Keratinocyte (primary cell): ENCODE results near the gene HBD. TPM values are rescaled to one million over a fixed set of nuclear protein-coding genes. Genes with fewer than 3 reads are reported as not detected.

Experiments
- DNase-seq: peaks from one replicate; pipeline ENCODE4 v3.0.0-alpha.2; 2011; ENCODE audit warnings: low read depth, missing footprints, low spot score
- FAIRE-seq: peaks from 2 replicates; lab custom pipeline; 2011; peaks lifted over from hg19 to GRCh38; lab: Jason Lieb, UNC
- H2AFZ ChIP-seq: 2 replicates; pipeline ENCODE4 v1.6.0; 2012; ENCODE audit warnings: low read length, control low read depth, inconsistent platforms; ENCODE audit not compliant: control insufficient read depth
- H3K27ac ChIP-seq: 2 replicates; pipeline ENCODE4 v1.5.1; 2011; ENCODE audit warnings: low read length; ENCODE audit not compliant: control insufficient read depth, insufficient read depth
- H3K27me3 ChIP-seq: 3 replicates; pipeline ENCODE4 v1.6.0; 2011; ENCODE audit warnings: low read length; ENCODE audit not compliant: control insufficient read depth, insufficient read depth; ENCODE audit errors: extremely low read depth
- H3K36me3 ChIP-seq, 2 experiments: 2 replicates in 1 of 2; 3 replicates in 1 of 2; pipeline ENCODE4 v1.5.1; 2011; ENCODE audit warnings: low read length in 2 of 2, mild to moderate bottlenecking in 1 of 2; ENCODE audit not compliant: control insufficient read depth in 2 of 2, insufficient read depth in 2 of 2; ENCODE audit errors: extremely low read depth in 1 of 2
- H3K4me1 ChIP-seq: 3 replicates; pipeline ENCODE4 v1.5.1; 2011; ENCODE audit warnings: low read length; ENCODE audit not compliant: control insufficient read depth, insufficient read depth; ENCODE audit errors: extremely low read depth
- H3K4me2 ChIP-seq: 3 replicates; pipeline ENCODE4 v1.6.0; 2011; ENCODE audit warnings: low read depth, low read length; ENCODE audit not compliant: control insufficient read depth, insufficient read depth; ENCODE audit errors: extremely low read depth
- H3K4me3 ChIP-seq, 3 experiments: fragments of 200-600 bp in 1 of 3; sonication (generic) in 1 of 3; 2 replicates in 2 of 3; 3 replicates in 1 of 3; pipeline ENCODE4 v1.5.1; 2011 to 2016; ENCODE audit warnings: low read length in 3 of 3, mild to moderate bottlenecking in 3 of 3, control low read depth in 2 of 3, inconsistent platforms in 1 of 3, low read depth in 1 of 3, mixed read lengths in 1 of 3, mixed run types in 1 of 3, moderate library complexity in 1 of 3; ENCODE audit not compliant: control insufficient read depth in 2 of 3, insufficient read depth in 2 of 3; ENCODE audit errors: extremely low read depth in 1 of 3
- H3K79me2 ChIP-seq: 2 replicates; pipeline ENCODE4 v1.6.0; 2012; ENCODE audit warnings: low read length; ENCODE audit not compliant: control insufficient read depth, insufficient read depth
- H3K9ac ChIP-seq: 3 replicates; pipeline ENCODE4 v1.6.0; 2011; ENCODE audit warnings: low read length; ENCODE audit not compliant: control insufficient read depth, insufficient read depth; ENCODE audit errors: extremely low read depth
- H3K9me1 ChIP-seq: 3 replicates; pipeline ENCODE4 v1.6.0; 2011; ENCODE audit warnings: low read length; ENCODE audit not compliant: control insufficient read depth, insufficient read depth; ENCODE audit errors: extremely low read depth
- H3K9me3 ChIP-seq: 2 replicates; pipeline ENCODE4 v1.5.1; 2012; ENCODE audit warnings: low read depth, low read length; ENCODE audit not compliant: control insufficient read depth
- H4K20me1 ChIP-seq: 3 replicates; pipeline ENCODE4 v1.6.0; 2011; ENCODE audit warnings: low read length; ENCODE audit not compliant: control insufficient read depth, insufficient read depth; ENCODE audit errors: extremely low read depth
- EZH2 ChIP-seq: IDR thresholded peaks from one replicate; pipeline ENCODE4 v1.6.1; 2012; ENCODE audit warnings: inconsistent platforms, mild to moderate bottlenecking, low read length, moderate library complexity
- dilution Hi-C: fragments of 300-500 bp; cut with MboI; formaldehyde crosslinking; loops from one replicate; pipeline ENCODE4 v1.7.0; 2020; ENCODE audit warnings: low sequenced_read_pairs; ENCODE audit not compliant: extremely low pct_ligation_motif_present
- polyA minus RNA-seq, 3 experiments: library from RNA; depleted of rRNA, polyadenylated mRNA; stranded (reverse); fragments of >200 nt; gene quantifications; 1 replicate in 1 of 3; 2 replicates in 1 of 3; 3 replicates in 1 of 3; pipeline ENCODE4 v1.2.3, GENCODE V29; 2011
- polyA plus RNA-seq, 5 experiments: library from polyadenylated mRNA; depleted of rRNA in 3 of 5; stranded (reverse) in 3 of 5; stranded (forward) in 1 of 5; unstranded in 1 of 5; fragments of >200 nt; gene quantifications; 1 replicate in 1 of 5; 2 replicates in 3 of 5; 3 replicates in 1 of 5; pipeline versions ENCODE4 v1.2.1 to v1.2.3, GENCODE V29; 2011 to 2012; ENCODE audit warnings: missing spikeins in 2 of 5, low read depth in 1 of 5, low replicate concordance in 1 of 5
- TF ChIP-seq, protein P1 (sequence below), 3 experiments: IDR thresholded peaks in 1 of 3; conservative IDR thresholded peaks in 1 of 3; optimal IDR thresholded peaks in 1 of 3; 2 replicates in 2 of 3; 3 replicates in 1 of 3; pipeline versions ENCODE3 to v1.5.1; 2011; ENCODE audit warnings: low read length in 3 of 3, mild to moderate bottlenecking in 3 of 3, moderate library complexity in 2 of 3, control low read depth in 1 of 3, inconsistent platforms in 1 of 3; ENCODE audit not compliant: insufficient read depth in 2 of 3; ENCODE audit errors: extremely low read depth in 1 of 3

Gene HBD
- polyA plus RNA-seq (not detected in 3 replicates), polyA minus RNA-seq (not detected in 3 replicates)
- polyA plus RNA-seq (2011; ENCODE audit: low read depth), result not detected
- polyA plus RNA-seq (2011; cell fraction: cytosol; rRNA removed), result not detected in 2 replicates
- polyA plus RNA-seq (2011; cell fraction: nucleus; rRNA removed), result not detected in 2 replicates
- not detected in 2 replicates for polyA plus RNA-seq (2012; ENCODE audit: low replicate concordance)
- not detected for polyA minus RNA-seq (2011; cell fraction: cytosol; rRNA and poly(A)+ RNA removed)
- polyA minus RNA-seq (2011; cell fraction: nucleus; rRNA and poly(A)+ RNA removed), result not detected in 2 replicates

DNA sequence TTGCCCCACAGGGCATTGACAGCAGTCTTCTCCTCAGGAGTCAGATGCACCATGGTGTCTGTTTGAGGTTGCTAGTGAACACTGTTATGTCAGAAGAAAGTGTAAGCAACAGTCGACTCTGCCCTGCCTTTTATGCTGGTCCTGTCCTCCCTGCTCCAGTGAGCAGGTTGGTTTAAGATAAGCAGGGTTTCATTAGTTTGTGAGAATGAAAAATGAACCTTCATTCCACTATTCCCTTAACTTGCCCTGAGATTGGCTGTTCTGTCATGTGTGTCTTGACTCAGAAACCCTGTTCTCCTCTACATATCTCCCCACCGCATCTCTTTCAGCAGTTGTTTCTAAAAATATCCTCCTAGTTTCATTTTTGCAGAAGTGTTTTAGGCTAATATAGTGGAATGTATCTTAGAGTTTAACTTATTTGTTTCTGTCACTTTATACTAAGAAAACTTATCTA, at the start of gene HBD:
TSS of gene HBD (minus strand) at position 103 of the 454 bp plus-strand sequence. CDS start at position 53, 50 bp downstream.
- Histone ChIP-seq H3K27me3 (no peaks in the 10 kb centered on the region), H3K4me1 (no peaks in the 10 kb centered on the region), H3K4me3 (no peak within 1 kb of the TSS), H3K4me2 (no peak within 1 kb of the TSS), H3K79me2 (no peaks in the 10 kb centered on the region), H3K9me1 (no peaks in the 10 kb centered on the region), H3K9ac (no peak within 1 kb of the TSS), H3K36me3 (no peaks in the 10 kb centered on the region), H2AFZ (no peak within 1 kb of the TSS), H3K9me3 (no peaks in the 10 kb centered on the region), H4K20me1 (no peaks in the 10 kb centered on the region), H3K27ac (no peak within 1 kb of the TSS)
- no peak for TF ChIP-seq EZH2
- TF ChIP-seq, protein P1, sequence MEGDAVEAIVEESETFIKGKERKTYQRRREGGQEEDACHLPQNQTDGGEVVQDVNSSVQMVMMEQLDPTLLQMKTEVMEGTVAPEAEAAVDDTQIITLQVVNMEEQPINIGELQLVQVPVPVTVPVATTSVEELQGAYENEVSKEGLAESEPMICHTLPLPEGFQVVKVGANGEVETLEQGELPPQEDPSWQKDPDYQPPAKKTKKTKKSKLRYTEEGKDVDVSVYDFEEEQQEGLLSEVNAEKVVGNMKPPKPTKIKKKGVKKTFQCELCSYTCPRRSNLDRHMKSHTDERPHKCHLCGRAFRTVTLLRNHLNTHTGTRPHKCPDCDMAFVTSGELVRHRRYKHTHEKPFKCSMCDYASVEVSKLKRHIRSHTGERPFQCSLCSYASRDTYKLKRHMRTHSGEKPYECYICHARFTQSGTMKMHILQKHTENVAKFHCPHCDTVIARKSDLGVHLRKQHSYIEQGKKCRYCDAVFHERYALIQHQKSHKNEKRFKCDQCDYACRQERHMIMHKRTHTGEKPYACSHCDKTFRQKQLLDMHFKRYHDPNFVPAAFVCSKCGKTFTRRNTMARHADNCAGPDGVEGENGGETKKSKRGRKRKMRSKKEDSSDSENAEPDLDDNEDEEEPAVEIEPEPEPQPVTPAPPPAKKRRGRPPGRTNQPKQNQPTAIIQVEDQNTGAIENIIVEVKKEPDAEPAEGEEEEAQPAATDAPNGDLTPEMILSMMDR (optimal IDR thresholded peaks at IDR 0.05 in 1 of 3, IDR thresholded peaks at IDR 0.05 in 1 of 3, conservative IDR thresholded peaks at IDR 0.05 in 1 of 3; ENCODE audit: extremely low read depth in 1 of 3, insufficient read depth in 2 of 3, low read length in 3 of 3), result no peak
- FAIRE-seq, result no peak
- dilution Hi-C loops, result no loop called here
- no peak for DNase-seq

DNA sequence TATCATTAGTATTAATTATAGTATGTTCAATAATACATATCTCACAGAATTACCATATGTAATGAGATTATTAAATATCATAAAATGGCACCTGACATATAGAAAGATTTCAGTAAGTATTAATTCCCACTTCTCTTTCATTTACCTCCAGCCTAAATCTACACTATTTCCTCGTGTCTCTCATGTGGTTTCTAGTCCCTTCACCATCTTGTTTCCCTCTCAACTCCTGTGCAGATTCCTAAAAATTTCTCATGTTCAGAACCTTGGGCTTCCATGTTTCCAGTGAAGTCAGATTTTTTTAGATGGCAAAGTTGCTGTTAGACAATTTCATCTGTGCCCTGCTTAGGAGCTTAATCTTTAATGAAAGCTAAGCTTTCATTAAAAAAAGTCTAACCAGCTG, 49.6 kb upstream of the HBD start:
- FAIRE-seq, result no peak
- H2AFZ ChIP-seq, result no peak overlapping the region
- DNase-seq, result no peak
- no peak for TF ChIP-seq EZH2
- TF ChIP-seq, protein P1 (optimal IDR thresholded peaks at IDR 0.05 in 1 of 3, IDR thresholded peaks at IDR 0.05 in 1 of 3, conservative IDR thresholded peaks at IDR 0.05 in 1 of 3; ENCODE audit: extremely low read depth in 1 of 3, insufficient read depth in 2 of 3, low read length in 3 of 3), result no peak
- H3K4me3 ChIP-seq, result no peak overlapping the region
- no peaks in the 10 kb centered on the region for H3K36me3 ChIP-seq
- dilution Hi-C loops, result no loop called here
- no peak overlapping the region for H3K27ac ChIP-seq
- no peaks in the 10 kb centered on the region for H3K9me3 ChIP-seq
- no peak overlapping the region for H3K9ac ChIP-seq
- H4K20me1 ChIP-seq, result no peaks in the 10 kb centered on the region
- H3K4me2 ChIP-seq, result no peak overlapping the region
- H3K4me1 ChIP-seq, result peaks cover 27% of the 10 kb centered on the region
- H3K79me2 ChIP-seq, result no peaks in the 10 kb centered on the region
- no peaks in the 10 kb centered on the region for H3K27me3 ChIP-seq
- peaks cover 2% of the 10 kb centered on the region for H3K9me1 ChIP-seq
